Skin epidermis (tissue), 12 donors: ENCODE measurements around the gene CFAP299.
"Not testable (repeated sequence)": the region's sequence is repeated elsewhere in the genome, so short reads cannot be mapped to it uniquely, and the experiment has no call there.

Experiments
- H3K27ac ChIP-seq, 21 experiments: fragments of 200-600 bp; sonication (generic) in 11 of 21; one replicate each; pipeline ENCODE4 v1.5.0; 2020; ENCODE audit warnings: mild to moderate bottlenecking in 3 of 21, inconsistent platforms in 2 of 21, moderate library complexity in 2 of 21
- H3K4me3 ChIP-seq, 7 experiments: fragments of 200-600 bp; sonication (generic) in 2 of 7; one replicate each; pipeline ENCODE4 v1.5.0; 2020; ENCODE audit warnings: inconsistent platforms in 2 of 7, mild to moderate bottlenecking in 2 of 7, moderate library complexity in 1 of 7

CFAP299 gene

GRCh38 chr4:80655662-80656061, 320.1 kb downstream of the CFAP299 start:
- H3K4me3 ChIP-seq = no peak overlapping the region

DNA sequence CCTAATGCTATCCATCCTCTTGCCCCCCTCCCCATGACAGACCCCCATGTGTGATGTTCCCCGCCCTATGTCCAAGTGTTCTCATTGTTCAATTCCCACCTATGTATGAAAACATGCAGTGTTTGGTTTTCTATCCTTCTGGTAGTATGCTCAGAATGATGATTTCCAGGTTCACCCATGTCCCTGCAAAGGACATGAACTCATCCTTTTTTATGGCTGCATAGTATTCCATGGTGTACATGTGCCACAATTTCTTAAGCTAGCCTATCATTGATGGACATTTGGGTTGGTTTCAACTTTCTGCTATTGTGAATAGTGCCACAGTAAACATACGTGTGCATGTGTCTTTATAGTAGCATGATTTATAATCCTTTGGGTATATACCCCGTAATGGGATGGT, 334.6 kb downstream of the CFAP299 start:
- H3K4me3 ChIP-seq = not testable (repeated sequence)

More at GRCh38 chr4:80655662-80656061, 320.1 kb downstream of the CFAP299 start:
- H3K27ac ChIP-seq = no peak overlapping the region

GRCh38 chr4:80678413-80678812, 342.9 kb downstream of the CFAP299 start:
- no peak overlapping the region for H3K27ac ChIP-seq
- H3K4me3 ChIP-seq = no peak overlapping the region

More for the DNA sequence above, 334.6 kb downstream of the CFAP299 start:
- H3K27ac ChIP-seq = not testable (repeated sequence)

DNA sequence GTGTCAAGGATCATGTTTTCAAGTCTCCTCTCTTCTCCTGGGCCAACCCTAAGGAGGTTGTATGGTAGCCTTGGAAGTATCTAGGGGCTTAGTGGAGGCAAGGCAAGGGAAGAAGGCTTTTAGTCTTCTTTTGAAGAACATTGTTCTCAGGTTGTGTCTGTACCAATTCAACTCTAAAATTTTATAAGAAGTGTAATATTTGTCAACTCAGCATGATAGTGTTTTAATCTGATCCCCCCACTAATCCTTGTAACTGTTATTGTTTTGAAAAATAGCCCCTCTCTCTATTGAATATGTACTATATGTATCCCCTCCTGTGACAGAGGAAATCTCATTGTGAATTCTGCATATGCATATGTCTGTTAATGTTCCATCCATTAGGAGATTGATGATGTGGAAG, 345.4 kb downstream of the CFAP299 start:
- H3K4me3 ChIP-seq = no peak overlapping the region
- no peak overlapping the region for H3K27ac ChIP-seq

DNA sequence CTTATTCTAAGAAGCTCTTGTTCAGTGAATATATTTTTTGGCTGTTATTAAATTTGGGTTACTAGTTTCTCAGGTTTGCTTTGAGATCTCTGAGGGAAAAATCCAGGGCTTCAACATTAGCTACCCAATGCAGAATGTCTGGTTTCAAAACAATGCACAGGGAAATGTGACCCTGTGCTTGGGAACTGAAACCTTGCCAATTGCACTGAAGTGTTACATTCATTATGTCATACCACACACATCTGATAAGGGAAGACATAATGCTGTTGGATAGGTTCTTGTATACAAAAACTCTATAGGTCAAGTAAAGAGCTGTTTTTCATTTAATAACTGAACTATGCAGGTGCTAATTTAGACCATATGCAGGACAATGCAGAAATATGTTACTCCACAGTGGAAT, 349.7 kb downstream of the CFAP299 start:
- H3K4me3 ChIP-seq = no peak overlapping the region

GRCh38 chr4:80687736-80688135, 352.2 kb downstream of the CFAP299 start:
- H3K4me3 ChIP-seq, H3K27ac ChIP-seq: not testable (repeated sequence)

More for the DNA sequence above, 349.7 kb downstream of the CFAP299 start:
- H3K27ac ChIP-seq = no peak overlapping the region

DNA sequence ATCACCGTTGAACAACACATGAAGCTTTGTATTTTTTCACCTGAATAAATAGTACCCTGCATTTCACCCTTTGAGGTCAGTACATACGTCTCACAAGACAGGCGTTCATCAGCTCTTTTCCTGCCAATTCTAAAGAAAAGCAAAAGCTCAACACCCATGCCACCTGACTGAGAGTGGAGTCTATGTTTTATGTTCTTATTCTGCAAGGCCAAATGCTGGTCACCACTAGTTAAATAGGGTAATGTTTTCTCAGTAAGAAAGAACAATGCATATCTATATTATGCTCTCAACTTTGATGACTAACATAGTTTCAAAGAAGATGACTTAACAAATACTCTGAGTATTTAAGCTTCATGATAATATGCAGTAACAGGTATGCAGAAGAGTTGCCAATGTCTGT, 358.6 kb downstream of the CFAP299 start:
- no peak overlapping the region for H3K27ac ChIP-seq
- no peak overlapping the region for H3K4me3 ChIP-seq

GRCh38 chr4:80705311-80705710, 369.8 kb downstream of the CFAP299 start:
- Histone ChIP-seq H3K4me3 (no peak overlapping the region), H3K27ac (no peak overlapping the region)

- Histone ChIP-seq H3K27ac (no peak overlapping the region), H3K4me3 (no peak overlapping the region)
Measured at GRCh38 chr4:80709082-80709869, 373.7 kb downstream of the CFAP299 start.

- Histone ChIP-seq H3K4me3 (no peak overlapping the region), H3K27ac (no peak overlapping the region)
Measured at GRCh38 chr4:80710748-80711451, 375.4 kb downstream of the CFAP299 start.

GRCh38 chr4:80711956-80712355, 376.4 kb downstream of the CFAP299 start:
- Histone ChIP-seq H3K4me3 (no peak overlapping the region), H3K27ac (no peak overlapping the region)

DNA sequence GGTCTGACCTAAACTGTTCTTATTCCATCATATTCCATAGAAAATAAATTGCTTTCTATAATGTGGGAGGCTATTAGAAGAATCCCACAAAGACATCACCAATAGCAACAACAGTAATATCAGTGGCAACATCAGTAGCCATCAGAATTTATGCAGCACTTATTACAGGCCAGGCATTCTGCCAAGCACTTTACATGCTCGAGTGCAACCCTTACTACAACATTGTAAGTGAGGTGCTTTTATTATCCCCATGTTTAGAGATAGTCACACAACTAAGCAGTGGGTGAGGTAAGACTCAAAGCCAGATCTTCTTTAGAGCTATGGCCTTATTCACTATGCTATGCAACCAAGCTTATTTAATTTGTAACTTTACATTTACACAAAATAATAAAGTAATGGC, 377.9 kb downstream of the CFAP299 start:
- no peak overlapping the region for H3K4me3 ChIP-seq
- H3K27ac ChIP-seq = no peak overlapping the region

DNA sequence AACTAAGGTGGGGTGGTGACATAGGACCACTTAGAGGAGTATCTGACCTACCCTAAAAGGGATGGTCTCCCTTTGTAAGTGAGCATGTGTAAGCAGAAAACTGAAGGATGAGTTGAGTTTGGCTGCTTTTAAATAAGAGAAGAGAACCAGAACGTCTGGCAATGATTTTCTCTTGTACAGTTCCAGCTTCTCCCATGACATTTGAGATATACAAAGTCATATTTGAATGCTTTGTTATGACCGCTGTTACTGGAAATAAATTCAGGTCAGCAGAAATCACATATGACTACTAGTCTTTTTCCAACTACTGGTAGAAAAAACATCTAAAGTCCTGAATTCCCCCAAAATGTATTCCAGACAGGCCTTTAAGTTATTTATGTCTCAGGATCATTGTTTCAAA, 381.7 kb downstream of the CFAP299 start:
- Histone ChIP-seq H3K27ac (no peak overlapping the region), H3K4me3 (no peak overlapping the region)

DNA sequence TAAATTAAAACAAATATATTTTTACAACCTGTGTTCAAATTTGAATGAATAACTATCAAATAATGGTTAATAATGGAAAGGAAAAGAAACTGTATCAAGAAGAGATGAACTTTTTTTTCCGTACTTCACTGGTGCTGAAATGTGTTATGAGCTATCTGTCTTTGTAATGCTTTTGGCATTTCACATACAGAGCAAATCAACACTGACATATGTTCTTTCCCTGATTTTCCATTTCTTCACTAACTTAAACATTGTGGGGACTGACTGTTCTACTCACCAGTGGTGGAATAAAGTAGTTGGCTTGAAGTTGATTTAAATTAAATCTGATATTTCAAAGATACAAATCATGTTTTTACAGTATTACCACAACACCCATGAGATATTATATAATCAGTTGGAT, 390.9 kb downstream of the CFAP299 start:
- no peak overlapping the region for H3K4me3 ChIP-seq
- H3K27ac ChIP-seq = no peak overlapping the region

DNA sequence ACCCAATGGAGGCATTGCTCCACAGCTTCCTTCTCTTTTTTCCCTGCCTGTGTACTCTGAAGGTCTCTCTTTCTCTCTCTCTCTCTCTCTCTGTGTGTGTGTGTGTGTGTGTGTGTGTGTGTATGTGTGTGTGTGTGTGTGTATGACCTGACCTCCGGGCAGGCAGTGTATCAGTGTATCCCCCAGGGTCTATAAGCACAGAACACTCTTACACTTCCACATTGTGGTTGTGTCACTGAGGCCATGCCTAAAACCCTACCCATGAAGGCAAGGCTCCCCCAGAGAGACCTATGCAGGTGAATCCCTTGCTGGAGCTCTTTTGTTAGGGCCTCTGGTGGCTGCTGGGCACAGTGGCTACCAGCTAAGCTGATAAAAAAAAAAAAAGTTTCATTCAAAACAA, 394.6 kb downstream of the CFAP299 start:
- Histone ChIP-seq H3K27ac (no peak overlapping the region), H3K4me3 (no peak overlapping the region)

DNA sequence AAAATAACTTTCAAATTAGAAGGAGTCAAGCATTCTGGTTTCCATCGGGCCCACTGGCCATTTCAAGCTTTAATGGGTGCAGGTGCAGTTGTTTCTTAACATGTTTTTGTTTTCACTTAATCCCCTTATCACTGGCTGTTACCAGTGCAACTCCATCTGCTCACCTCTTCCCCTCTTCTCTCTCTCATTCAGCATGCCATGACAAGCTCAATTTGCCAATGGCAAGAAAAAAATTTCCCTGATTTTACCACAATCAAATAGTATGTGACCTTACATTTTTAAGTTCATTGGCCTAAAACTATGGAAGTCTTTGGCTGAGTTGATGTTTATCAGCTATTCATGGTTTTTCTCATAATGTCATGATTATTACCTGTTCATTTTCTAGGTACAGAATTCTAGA, 395.9 kb downstream of the CFAP299 start:
- Histone ChIP-seq H3K27ac (no peak overlapping the region), H3K4me3 (no peak overlapping the region)

GRCh38 chr4:80732010-80732409, 396.5 kb downstream of the CFAP299 start:
- no peak overlapping the region for H3K27ac ChIP-seq
- H3K4me3 ChIP-seq = no peak overlapping the region

DNA sequence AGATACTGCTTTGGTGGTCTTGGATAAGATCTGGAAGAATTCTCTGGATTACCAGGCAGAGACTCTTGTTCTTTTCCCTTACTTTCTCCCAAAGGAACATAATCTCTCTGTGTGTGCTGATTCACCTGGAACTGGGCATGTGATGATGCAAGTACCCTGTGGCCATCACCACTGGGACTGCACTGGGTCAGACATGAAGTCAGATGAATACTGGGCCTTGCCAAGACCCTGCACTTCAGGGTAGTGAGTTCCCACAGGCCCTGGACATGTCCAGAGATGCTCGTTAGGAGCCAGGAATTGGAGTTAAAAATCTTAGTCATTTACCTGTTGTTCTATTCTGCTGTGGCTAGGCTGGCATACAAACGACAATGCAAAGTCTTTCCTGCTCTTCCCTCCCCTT, 404.8 kb downstream of the CFAP299 start:
- no peak overlapping the region for H3K27ac ChIP-seq
- H3K4me3 ChIP-seq = no peak overlapping the region

DNA sequence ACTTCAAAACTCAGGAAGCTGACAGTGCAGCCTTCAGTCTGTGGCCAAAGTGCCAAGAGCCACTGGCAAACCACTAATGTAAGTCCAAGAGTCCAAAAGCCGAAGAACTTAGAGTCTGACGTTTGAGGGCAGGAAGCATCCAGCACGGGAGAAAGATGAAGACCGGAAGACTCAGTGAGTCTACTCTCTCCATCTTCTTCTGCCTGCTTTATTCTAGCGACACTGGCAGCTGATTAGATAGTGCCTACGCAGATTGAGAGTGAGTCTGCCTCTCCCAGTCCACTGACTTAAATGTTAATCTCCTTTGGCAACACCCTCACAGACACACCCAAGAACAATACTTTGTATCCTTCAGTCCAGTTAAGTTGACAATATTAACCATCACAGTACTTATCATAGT, 414.0 kb downstream of the CFAP299 start:
- not testable (repeated sequence) for H3K27ac ChIP-seq, H3K4me3 ChIP-seq

- Histone ChIP-seq H3K27ac (no peak overlapping the region), H3K4me3 (no peak overlapping the region)
Measured at GRCh38 chr4:80751200-80751599, 415.7 kb downstream of the CFAP299 start.

GRCh38 chr4:80767944-80768343, 432.4 kb downstream of the CFAP299 start:
- Histone ChIP-seq H3K27ac (no peak overlapping the region), H3K4me3 (no peak overlapping the region)
